ENCODE data around the gene PRRG2. TPM values are rescaled to one million over a fixed set of nuclear protein-coding genes. Genes with fewer than 3 reads are reported as not detected.

The PRRG2 gene
- total and polyA plus RNA-seq, 9 of the 15 experiments (the other 6 are each of a cell fraction or from before 2014, with no cell fraction given) = 0.06 to 1.1 (median 0.33) TPM

GRCh38 chr19:49573009-49573408 is 8.1 kb upstream of the PRRG2 start:
- peaks cover 32% of the 10 kb centered on the region for H3K36me3 ChIP-seq (ENCODE audit: control insufficient read depth, insufficient read depth, low read length)
- H4K20me1 ChIP-seq (replicated peaks; ENCODE audit: control insufficient read depth, insufficient read depth, low read length) = peaks cover 3% of the 10 kb centered on the region; the same call in 1 of the 2 replicates
- H3K79me2 ChIP-seq (ENCODE audit: control insufficient read depth, insufficient read depth, low read length) = peaks cover 48% of the 10 kb centered on the region
- H3K4me1 ChIP-seq (replicated peaks in 1 of 2; ENCODE audit: control insufficient read depth in 2 of 2, insufficient read depth in 2 of 2, low read length in 2 of 2) = peaks cover 16 to 21% of the 10 kb centered on the region in 2 experiments
- no peak overlapping the region for H2AFZ ChIP-seq (ENCODE audit: low read depth, low read length)
- peaks cover 1% of the 10 kb centered on the region for H3K9me1 ChIP-seq (ENCODE audit: control insufficient read depth, insufficient read depth, low read length)
- intact Hi-C loops (cut with micrococcal nuclease) (loop anchor here (5.0 kb wide), 1 partner anchor 104 kb away; the partner anchor contains the start of gene PRMT1), in situ Hi-C loops (cut with MboI) (no loop called here)
- no peak overlapping the region for H3K27ac ChIP-seq (ENCODE audit: extremely low read depth, low read depth, low read length)
- FAIRE-seq = no peak
- 0 out of 4 replicates have a peak overlapping the region, but pooled peaks of 1 of the 2 experiments have one; percentile 32 for H3K9ac ChIP-seq (ENCODE audit: insufficient read depth in 1 of 2, low read depth in 2 of 2, low read length in 2 of 2)
- ATAC-seq = no peak
- TF ChIP-seq POLR2G (IDR thresholded peaks at IDR 0.05; ENCODE audit: low read depth, low read length) = no peak
- no peak for TF ChIP-seq MBD1 (CRISPR knock-in tag; IDR thresholded peaks at IDR 0.05)
- TF ChIP-seq ZFP36 (IDR thresholded peaks at IDR 0.05; ENCODE audit: low read depth, low read length, partially characterized antibody) = peak; percentile 31
- no peak for TF ChIP-seq DDX20 (tag; IDR thresholded peaks at IDR 0.05; ENCODE audit: low read depth)
- TF ChIP-seq CEBPG (CRISPR knock-in tag; IDR thresholded peaks at IDR 0.05) = no peak
- TF ChIP-seq CEBPG (tag; conservative IDR thresholded peaks at IDR 0.05 in 1 of 2, IDR thresholded peaks at IDR 0.05 in 1 of 2) = no peak
- no peak for TF ChIP-seq ZNF57 (CRISPR knock-in tag; IDR thresholded peaks at IDR 0.05)
- no peaks in the 10 kb centered on the region for H3K9me3 ChIP-seq (replicated peaks; ENCODE audit: control insufficient read depth, insufficient read depth, low read depth, low read length)
- WGBS (ENCODE audit: insufficient coverage, low coverage, missing lambda C conversion rate) = 88% methylated on average over 7 of the region's 7 CpGs
- CTCF ChIA-PET (ENCODE audit: low intra/inter-chr PET ratio) = no interaction called here
- POLR2A ChIA-PET = interaction anchor here (0.5 kb wide), 1 partner anchor 165 kb away, joined by 3 read pairs; no protein-coding TSS in a partner anchor
- no peak overlapping the region for H3K4me3 ChIP-seq
- no peak overlapping the region for H3K4me2 ChIP-seq (ENCODE audit: insufficient read depth, low read length)
- DNase-seq (ENCODE audit: extremely low read depth in 1 of 4, low spot score in 3 of 4) = no peak
- no peaks in the 10 kb centered on the region for H3K27me3 ChIP-seq (ENCODE audit: control insufficient read depth in 2 of 2, insufficient read depth in 2 of 2, low read length in 2 of 2)
- BruUV-seq (replicated peaks) = no TSS peak
